Fibroblast of skin of left biceps (primary cell): ENCODE measurements around the gene MBL2.

Experiments
- DNase-seq, 2 experiments: peaks; one replicate each; pipeline ENCODE4 v3.0.0-alpha.2; 2013; ENCODE audit warnings: low read depth in 2 of 2

MBL2 gene

GRCh38 chr10:52740155-52740549, 32.4 kb downstream of the MBL2 start:
- DNase-seq = no peak

- no peak for DNase-seq
Observed at GRCh38 chr10:52739380-52740154, 33.0 kb downstream of the MBL2 start.

GRCh38 chr10:52738951-52739350, 33.6 kb downstream of the MBL2 start:
- DNase-seq = no peak

- peak in 1 of 2 experiments; percentile 6 for DNase-seq
Observed at GRCh38 chr10:52729271-52730104, 43.1 kb downstream of the MBL2 start.

GRCh38 chr10:52720018-52720417, 52.6 kb downstream of the MBL2 start:
- DNase-seq = no peak
